GM12878 (cell line): ENCODE results near the gene TCF7. TPM values are rescaled to one million over a fixed set of nuclear protein-coding genes. Genes with fewer than 3 reads are reported as not detected.

Experiments
- ATAC-seq: fragments of 200-7000 bp; cut with Tn5 transposase; 3 replicates; pipeline ENCODE4 v1.9.1; 2020; ENCODE audit warnings: mild to moderate bottlenecking, moderate library complexity
- BruUV-seq: library from RNA; stranded (reverse); fragments of 400-500 nt; replicated peaks from 2 replicates; lab custom pipeline; 2021; lab: Mats Ljungman, UMichigan
- CTCF ChIA-PET: fragments of 300-600 bp; sonication (Branson Sonifier 250); formaldehyde crosslinking; extraction: SDS; loops from one replicate; lab custom pipeline; 2021; ENCODE audit warnings: inconsistent platforms; lab: Yijun Ruan, JAX
- POLR2A ChIA-PET: fragments of 350-600 bp; formaldehyde crosslinking; extraction: SDS; loops from one replicate; lab custom pipeline; 2021; ENCODE audit warnings: inconsistent platforms; lab: Charles Lee
- RAD21 ChIA-PET: fragments of 300-600 bp; sonication (Branson Sonifier 250); formaldehyde crosslinking; loops from one replicate; lab custom pipeline; 2023; ENCODE audit warnings: antibody characterized with exemption; ENCODE audit not compliant: unreplicated experiment; lab: Charles Lee
- SMC1A ChIA-PET: fragments of 300-600 bp; sonication (Branson Sonifier 250); formaldehyde crosslinking; loops from one replicate; lab custom pipeline; 2023; ENCODE audit not compliant: unreplicated experiment, uncharacterized antibody; lab: Charles Lee
- DNase-seq: peaks from one replicate; pipeline ENCODE4 v3.0.0-alpha.2; 2011; ENCODE audit warnings: low read depth, low spot score
- FAIRE-seq: peaks from 3 replicates; lab custom pipeline; 2011; peaks lifted over from hg19 to GRCh38; lab: Jason Lieb, UNC
- H2AFZ ChIP-seq: 2 replicates; pipeline ENCODE4 v1.6.0; 2011; ENCODE audit warnings: low read depth, low read length, control low read depth; ENCODE audit not compliant: control insufficient read depth
- H3K27ac ChIP-seq: 2 replicates; pipeline ENCODE4 v1.5.1; 2011; ENCODE audit warnings: control low read depth; ENCODE audit not compliant: control insufficient read depth, insufficient read depth
- H3K27me3 ChIP-seq, 2 experiments: replicated peaks in 1 of 2; 2 replicates each; pipeline versions ENCODE4 v1.6.0 to v1.6.1; 2011; ENCODE audit warnings: low read length in 1 of 2; ENCODE audit not compliant: control insufficient read depth in 2 of 2, insufficient read depth in 2 of 2
- H3K36me3 ChIP-seq, 2 experiments: 2 replicates each; pipeline ENCODE4 v1.5.1; 2011; ENCODE audit warnings: low read length in 1 of 2; ENCODE audit not compliant: control insufficient read depth in 2 of 2, insufficient read depth in 2 of 2
- H3K4me1 ChIP-seq: 2 replicates; pipeline ENCODE4 v1.6.1; 2011; ENCODE audit warnings: mild to moderate bottlenecking, low read length, moderate library complexity, mixed read lengths; ENCODE audit not compliant: control insufficient read depth, insufficient read depth
- H3K4me2 ChIP-seq: 2 replicates; pipeline ENCODE4 v1.6.0; 2011; ENCODE audit warnings: control low read depth; ENCODE audit not compliant: control insufficient read depth, insufficient read depth
- H3K4me3 ChIP-seq: fragments of 200-600 bp; sonication (generic); 2 replicates; pipeline ENCODE4 v1.5.1; 2016
- H3K79me2 ChIP-seq: 2 replicates; pipeline ENCODE4 v1.6.0; 2011; ENCODE audit warnings: low read length; ENCODE audit not compliant: control insufficient read depth, insufficient read depth
- H3K9ac ChIP-seq: 2 replicates; pipeline ENCODE4 v1.8.0; 2011; ENCODE audit warnings: low read length, control low read depth, mixed read lengths; ENCODE audit not compliant: control insufficient read depth, insufficient read depth
- H3K9me3 ChIP-seq: replicated peaks from 3 replicates; pipeline ENCODE4 v1.5.1; 2011; ENCODE audit warnings: mild to moderate bottlenecking, low read length; ENCODE audit not compliant: control insufficient read depth, insufficient read depth
- H4K20me1 ChIP-seq: 2 replicates; pipeline ENCODE4 v1.6.0; 2011; ENCODE audit not compliant: control insufficient read depth, insufficient read depth
- CHD4 ChIP-seq: fragments of 200-600 bp; sonication (generic); IDR thresholded peaks from 2 replicates; pipeline ENCODE4 v1.6.1; 2016; ENCODE audit warnings: mild to moderate bottlenecking
- CREB1 ChIP-seq: IDR thresholded peaks from 2 replicates; pipeline ENCODE4 v1.6.1; 2012; ENCODE audit warnings: low read depth, mild to moderate bottlenecking, inconsistent platforms
- CREM ChIP-seq: IDR thresholded peaks from 2 replicates; pipeline ENCODE4 v1.6.1; 2014; ENCODE audit warnings: antibody characterized with exemption, low read depth
- DPF2 ChIP-seq: fragments of 450-650 bp; IDR thresholded peaks from 2 replicates; pipeline ENCODE4 v1.6.1; 2017; ENCODE audit warnings: mild to moderate bottlenecking
- LARP7 ChIP-seq: fragments of 450-650 bp; IDR thresholded peaks from 2 replicates; pipeline ENCODE4 v1.6.1; 2017; ENCODE audit warnings: mild to moderate bottlenecking
- MTA2 ChIP-seq: fragments of 450-650 bp; IDR thresholded peaks from 2 replicates; pipeline ENCODE4 v1.6.1; 2016; ENCODE audit warnings: low read depth, mild to moderate bottlenecking, moderate library complexity
- PML ChIP-seq: IDR thresholded peaks from 2 replicates; pipeline ENCODE4 v1.6.1; 2012; ENCODE audit warnings: low read length, inconsistent platforms
- POLR2AphosphoS2 ChIP-seq: IDR thresholded peaks from 2 replicates; pipeline ENCODE4 v1.6.1; 2011; ENCODE audit warnings: low read depth, mild to moderate bottlenecking, low read length, improper control_type of control experiment, moderate library complexity
- RAD51 ChIP-seq: fragments of 450-650 bp; IDR thresholded peaks from 2 replicates; pipeline ENCODE4 v1.6.1; 2016; ENCODE audit warnings: moderate library complexity, mild to moderate bottlenecking, inconsistent platforms
- WRNIP1 ChIP-seq: IDR thresholded peaks from 2 replicates; pipeline ENCODE4 v1.6.1; 2011; ENCODE audit warnings: low read depth, low read length, improper control_type of control experiment, borderline replicate concordance
- WGBS: methylation state at CpG from one replicate; pipeline ENCODE4 v1.1.6; 2016; ENCODE audit warnings: low lambda C conversion rate; ENCODE audit not compliant: insufficient replicate concordance, insufficient coverage; ENCODE audit errors: missing lambda C conversion rate; 5-methylcytosine and 5-hydroxymethylcytosine counted together
- in situ Hi-C: fragments of 300-500 bp; cut with MboI; formaldehyde crosslinking; loops from 9 replicates; pipeline ENCODE4 v1.14.3; 2018; ENCODE audit warnings: mixed read lengths
- intact Hi-C: fragments of 100-400 bp; cut with micrococcal nuclease; formaldehyde crosslinking; loops from one replicate; pipeline ENCODE4 v1.14.2; 2022; ENCODE audit not compliant: unreplicated experiment
- polyA plus RNA-seq, 11 experiments: library from polyadenylated mRNA; depleted of rRNA in 4 of 11; unstranded in 6 of 11; stranded (reverse) in 5 of 11; fragments of >200 nt; fragmentation: Nextera tagmentation in 4 of 11; fragmentation: Illumina TruSeq in 1 of 11; extraction: Ambion mirVana in 4 of 11; extraction: Trizol in 1 of 11; gene quantifications; 1 replicate in 1 of 11; 2 replicates in 10 of 11; pipeline versions ENCODE4 v1.2.1 to v1.2.3, GENCODE V29; 2011 to 2016; ENCODE audit warnings: inconsistent platforms in 2 of 11, missing spikeins in 2 of 11, low read depth in 1 of 11
- total RNA-seq, 4 experiments: library from RNA; depleted of rRNA in 3 of 4; stranded (reverse); fragments of >200 nt in 3 of 4; fragmentation: Illumina TruSeq in 1 of 4; extraction: Trizol in 1 of 4; gene quantifications; 2 replicates each; pipeline versions ENCODE4 v1.2.1 to v1.2.3, GENCODE V29; 2013 to 2021
- TF ChIP-seq, protein P1 (sequence below): fragments of 150-350 bp; IDR thresholded peaks from 2 replicates; pipeline ENCODE4 v1.6.1; 2016; ENCODE audit warnings: low read depth, low read length
- TF ChIP-seq, protein P2 (sequence below): fragments of 450-650 bp; IDR thresholded peaks from 2 replicates; pipeline ENCODE4 v1.6.1; 2016; ENCODE audit warnings: mild to moderate bottlenecking
- TF ChIP-seq, protein P3 (sequence below): fragments of 450-650 bp; IDR thresholded peaks from 2 replicates; pipeline ENCODE4 v1.6.1; 2018; ENCODE audit warnings: mild to moderate bottlenecking, low read depth, moderate library complexity; ENCODE audit not compliant: partially characterized antibody
- TF ChIP-seq, protein P4 (sequence below): fragments of 450-650 bp; IDR thresholded peaks from 2 replicates; pipeline ENCODE4 v1.6.1; 2017; ENCODE audit warnings: mild to moderate bottlenecking

TCF7 gene
- total and polyA plus RNA-seq, 10 of the 15 experiments (the other 5 are each of a cell fraction or from before 2014, with no cell fraction given) = 10.0 to 60.2 (median 23.6) TPM

DNA sequence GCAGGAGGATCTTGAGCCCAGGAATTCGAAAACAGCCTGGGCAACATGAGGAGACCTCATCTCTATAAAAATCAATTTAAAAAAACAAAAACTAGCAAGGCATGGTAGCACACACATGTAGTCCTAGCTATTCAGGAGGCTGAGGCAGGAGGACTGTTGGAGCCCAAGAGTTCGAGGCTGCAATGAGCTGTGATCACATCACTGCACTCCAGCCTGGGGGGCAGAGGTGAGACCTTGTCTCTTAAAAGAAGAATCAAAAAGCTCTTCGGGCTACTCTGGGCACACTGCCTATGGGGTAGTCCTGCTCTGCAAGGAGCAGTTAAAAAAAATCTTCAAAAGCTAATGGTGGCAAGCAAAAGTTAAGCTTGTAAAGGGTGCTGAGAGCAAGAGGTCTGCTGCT is 38.8 kb downstream of the TCF7 start:
- ChIA-PET POLR2A (interaction anchor here (1.5 kb wide), 1 partner anchor 119 kb away, joined by 3 read pairs; no protein-coding TSS in a partner anchor), SMC1A (interaction anchor here (1.0 to 21.6 kb wide), 7 partner anchors 10 to 114 kb away, joined by 3 to 441 read pairs (median 5); no protein-coding TSS in a partner anchor), CTCF (interaction anchor here (0.7 to 24.1 kb wide), 9 partner anchors 8 to 173 kb away, joined by 3 to 792 read pairs (median 5); no protein-coding TSS in a partner anchor), RAD21 (interaction anchor here (0.7 to 1.4 kb wide), 4 partner anchors 14 to 127 kb away, joined by 3 to 4 read pairs (median 4); no protein-coding TSS in a partner anchor)
- BruUV-seq = no TSS peak
- no peak overlapping the region for H3K4me2 ChIP-seq
- H2AFZ ChIP-seq = no peak overlapping the region
- H3K36me3 ChIP-seq = peaks cover 8 to 33% of the 10 kb centered on the region in 2 experiments
- in situ Hi-C loops = no loop called here
- no peaks in the 10 kb centered on the region for H3K4me1 ChIP-seq
- no peak overlapping the region for H3K9ac ChIP-seq
- H3K9me3 ChIP-seq = no peaks in the 10 kb centered on the region
- ATAC-seq (no peak), FAIRE-seq (no peak), DNase-seq (no peak)
- intact Hi-C loops = no loop called here
- no peak overlapping the region for H3K4me3 ChIP-seq
- WGBS = 94% methylated on average over 3 of the region's 3 CpGs
- H3K79me2 ChIP-seq = no peaks in the 10 kb centered on the region
- H3K27ac ChIP-seq = no peak overlapping the region
- H4K20me1 ChIP-seq = no peaks in the 10 kb centered on the region
- no peaks in the 10 kb centered on the region for H3K27me3 ChIP-seq
- TF ChIP-seq CREM (no peak), MTA2 (no peak), CREB1 (no peak), DPF2 (no peak), LARP7 (no peak), POLR2AphosphoS2 (no peak), WRNIP1 (no peak), PML (no peak), RAD51 (no peak), CHD4 (no peak)
- TF ChIP-seq, protein P1, sequence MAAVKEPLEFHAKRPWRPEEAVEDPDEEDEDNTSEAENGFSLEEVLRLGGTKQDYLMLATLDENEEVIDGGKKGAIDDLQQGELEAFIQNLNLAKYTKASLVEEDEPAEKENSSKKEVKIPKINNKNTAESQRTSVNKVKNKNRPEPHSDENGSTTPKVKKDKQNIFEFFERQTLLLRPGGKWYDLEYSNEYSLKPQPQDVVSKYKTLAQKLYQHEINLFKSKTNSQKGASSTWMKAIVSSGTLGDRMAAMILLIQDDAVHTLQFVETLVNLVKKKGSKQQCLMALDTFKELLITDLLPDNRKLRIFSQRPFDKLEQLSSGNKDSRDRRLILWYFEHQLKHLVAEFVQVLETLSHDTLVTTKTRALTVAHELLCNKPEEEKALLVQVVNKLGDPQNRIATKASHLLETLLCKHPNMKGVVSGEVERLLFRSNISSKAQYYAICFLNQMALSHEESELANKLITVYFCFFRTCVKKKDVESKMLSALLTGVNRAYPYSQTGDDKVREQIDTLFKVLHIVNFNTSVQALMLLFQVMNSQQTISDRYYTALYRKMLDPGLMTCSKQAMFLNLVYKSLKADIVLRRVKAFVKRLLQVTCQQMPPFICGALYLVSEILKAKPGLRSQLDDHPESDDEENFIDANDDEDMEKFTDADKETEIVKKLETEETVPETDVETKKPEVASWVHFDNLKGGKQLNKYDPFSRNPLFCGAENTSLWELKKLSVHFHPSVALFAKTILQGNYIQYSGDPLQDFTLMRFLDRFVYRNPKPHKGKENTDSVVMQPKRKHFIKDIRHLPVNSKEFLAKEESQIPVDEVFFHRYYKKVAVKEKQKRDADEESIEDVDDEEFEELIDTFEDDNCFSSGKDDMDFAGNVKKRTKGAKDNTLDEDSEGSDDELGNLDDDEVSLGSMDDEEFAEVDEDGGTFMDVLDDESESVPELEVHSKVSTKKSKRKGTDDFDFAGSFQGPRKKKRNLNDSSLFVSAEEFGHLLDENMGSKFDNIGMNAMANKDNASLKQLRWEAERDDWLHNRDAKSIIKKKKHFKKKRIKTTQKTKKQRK = no peak
- TF ChIP-seq, protein P2, sequence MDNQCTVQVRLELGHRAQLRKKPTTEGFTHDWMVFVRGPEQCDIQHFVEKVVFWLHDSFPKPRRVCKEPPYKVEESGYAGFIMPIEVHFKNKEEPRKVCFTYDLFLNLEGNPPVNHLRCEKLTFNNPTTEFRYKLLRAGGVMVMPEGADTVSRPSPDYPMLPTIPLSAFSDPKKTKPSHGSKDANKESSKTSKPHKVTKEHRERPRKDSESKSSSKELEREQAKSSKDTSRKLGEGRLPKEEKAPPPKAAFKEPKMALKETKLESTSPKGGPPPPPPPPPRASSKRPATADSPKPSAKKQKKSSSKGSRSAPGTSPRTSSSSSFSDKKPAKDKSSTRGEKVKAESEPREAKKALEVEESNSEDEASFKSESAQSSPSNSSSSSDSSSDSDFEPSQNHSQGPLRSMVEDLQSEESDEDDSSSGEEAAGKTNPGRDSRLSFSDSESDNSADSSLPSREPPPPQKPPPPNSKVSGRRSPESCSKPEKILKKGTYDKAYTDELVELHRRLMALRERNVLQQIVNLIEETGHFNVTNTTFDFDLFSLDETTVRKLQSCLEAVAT = no peak
- TF ChIP-seq, protein P3, sequence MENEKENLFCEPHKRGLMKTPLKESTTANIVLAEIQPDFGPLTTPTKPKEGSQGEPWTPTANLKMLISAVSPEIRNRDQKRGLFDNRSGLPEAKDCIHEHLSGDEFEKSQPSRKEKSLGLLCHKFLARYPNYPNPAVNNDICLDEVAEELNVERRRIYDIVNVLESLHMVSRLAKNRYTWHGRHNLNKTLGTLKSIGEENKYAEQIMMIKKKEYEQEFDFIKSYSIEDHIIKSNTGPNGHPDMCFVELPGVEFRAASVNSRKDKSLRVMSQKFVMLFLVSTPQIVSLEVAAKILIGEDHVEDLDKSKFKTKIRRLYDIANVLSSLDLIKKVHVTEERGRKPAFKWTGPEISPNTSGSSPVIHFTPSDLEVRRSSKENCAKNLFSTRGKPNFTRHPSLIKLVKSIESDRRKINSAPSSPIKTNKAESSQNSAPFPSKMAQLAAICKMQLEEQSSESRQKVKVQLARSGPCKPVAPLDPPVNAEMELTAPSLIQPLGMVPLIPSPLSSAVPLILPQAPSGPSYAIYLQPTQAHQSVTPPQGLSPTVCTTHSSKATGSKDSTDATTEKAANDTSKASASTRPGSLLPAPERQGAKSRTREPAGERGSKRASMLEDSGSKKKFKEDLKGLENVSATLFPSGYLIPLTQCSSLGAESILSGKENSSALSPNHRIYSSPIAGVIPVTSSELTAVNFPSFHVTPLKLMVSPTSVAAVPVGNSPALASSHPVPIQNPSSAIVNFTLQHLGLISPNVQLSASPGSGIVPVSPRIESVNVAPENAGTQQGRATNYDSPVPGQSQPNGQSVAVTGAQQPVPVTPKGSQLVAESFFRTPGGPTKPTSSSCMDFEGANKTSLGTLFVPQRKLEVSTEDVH = no peak
- TF ChIP-seq, protein P4, sequence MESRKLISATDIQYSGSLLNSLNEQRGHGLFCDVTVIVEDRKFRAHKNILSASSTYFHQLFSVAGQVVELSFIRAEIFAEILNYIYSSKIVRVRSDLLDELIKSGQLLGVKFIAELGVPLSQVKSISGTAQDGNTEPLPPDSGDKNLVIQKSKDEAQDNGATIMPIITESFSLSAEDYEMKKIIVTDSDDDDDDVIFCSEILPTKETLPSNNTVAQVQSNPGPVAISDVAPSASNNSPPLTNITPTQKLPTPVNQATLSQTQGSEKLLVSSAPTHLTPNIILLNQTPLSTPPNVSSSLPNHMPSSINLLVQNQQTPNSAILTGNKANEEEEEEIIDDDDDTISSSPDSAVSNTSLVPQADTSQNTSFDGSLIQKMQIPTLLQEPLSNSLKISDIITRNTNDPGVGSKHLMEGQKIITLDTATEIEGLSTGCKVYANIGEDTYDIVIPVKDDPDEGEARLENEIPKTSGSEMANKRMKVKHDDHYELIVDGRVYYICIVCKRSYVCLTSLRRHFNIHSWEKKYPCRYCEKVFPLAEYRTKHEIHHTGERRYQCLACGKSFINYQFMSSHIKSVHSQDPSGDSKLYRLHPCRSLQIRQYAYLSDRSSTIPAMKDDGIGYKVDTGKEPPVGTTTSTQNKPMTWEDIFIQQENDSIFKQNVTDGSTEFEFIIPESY = no peak
